Colonic mucosa (tissue), 4 donors: ENCODE data around the gene PTPRT. TPM values are rescaled to one million over a fixed set of nuclear protein-coding genes. Genes with fewer than 3 reads are reported as not detected.

Experiments used
- DNase-seq: peaks from one replicate; pipeline ENCODE4 v3.0.0-alpha.2; 2020
- H3K27ac ChIP-seq: fragments of 200-600 bp; one replicate; pipeline ENCODE4 v1.8.0; 2021
- H3K27me3 ChIP-seq: fragments of 200-600 bp; one replicate; pipeline ENCODE4 v1.8.0; 2021
- H3K36me3 ChIP-seq: fragments of 200-600 bp; one replicate; pipeline ENCODE4 v1.8.0; 2021
- H3K4me1 ChIP-seq: fragments of 200-600 bp; one replicate; pipeline ENCODE4 v1.8.0; 2021; ENCODE audit warnings: mild to moderate bottlenecking
- H3K4me3 ChIP-seq: fragments of 200-600 bp; one replicate; pipeline ENCODE4 v1.8.0; 2021
- H3K9ac ChIP-seq, 2 donors: one replicate each; pipeline ENCODE4 v1.7.0; 2013; ENCODE audit warnings: control low read depth in 2 of 2, low read depth in 2 of 2, low read length in 2 of 2
- H3K9me3 ChIP-seq: fragments of 200-600 bp; one replicate; pipeline ENCODE4 v1.8.0; 2021
- CTCF ChIP-seq: fragments of 200-600 bp; IDR thresholded peaks from one replicate; pipeline ENCODE4 v1.8.0; 2022; ENCODE audit warnings: antibody characterized with exemption, mild to moderate bottlenecking
- intact Hi-C: fragments of 100-400 bp; cut with DNase I; formaldehyde crosslinking; loops from one replicate; pipeline ENCODE4 v1.14.1; 2022
- total RNA-seq, 2 donors: library from RNA; stranded (reverse); fragmentation: NEBNext Ultra II Directional in 1 of 2; extraction: Animal tissue kit (Norgen Biotek cat#: 25700) in 1 of 2; gene quantifications; one replicate each; pipeline ENCODE4 v1.2.1, GENCODE V29; 2021
- donor health status: healthy.
- donor health status: DM: no; HTN: no; CAD: no.
- donor health status: DM: no; HTN: no; CAD: no.

PTPRT gene
- total RNA-seq, 2 donors from 2014 or later = 0.11 to 0.12 TPM

GRCh38 chr20:42441196-42441863, 748.4 kb downstream of the PTPRT start:
- H3K4me1 ChIP-seq = no peaks in the 10 kb centered on the region
- H3K36me3 ChIP-seq = no peaks in the 10 kb centered on the region
- DNase-seq = no peak
- intact Hi-C loops = no loop called here
- TF ChIP-seq CTCF = no peak
- H3K9me3 ChIP-seq = no peaks in the 10 kb centered on the region
- no peaks in the 10 kb centered on the region for H3K27me3 ChIP-seq
- H3K4me3 ChIP-seq = no peak overlapping the region
- no peak overlapping the region for H3K27ac ChIP-seq
- no peak overlapping the region for H3K9ac ChIP-seq

GRCh38 chr20:42435230-42435629, 754.5 kb downstream of the PTPRT start:
- TF ChIP-seq CTCF = no peak
- Histone ChIP-seq H3K4me1 (no peaks in the 10 kb centered on the region), H3K4me3 (no peak overlapping the region), H3K27ac (no peak overlapping the region), H3K9ac (no peak overlapping the region), H3K27me3 (no peaks in the 10 kb centered on the region), H3K36me3 (no peaks in the 10 kb centered on the region), H3K9me3 (no peaks in the 10 kb centered on the region)
- no peak for DNase-seq
- intact Hi-C loops = no loop called here

GRCh38 chr20:42432496-42433334, 757.0 kb downstream of the PTPRT start:
- Histone ChIP-seq H3K9me3 (no peaks in the 10 kb centered on the region), H3K4me3 (no peak overlapping the region), H3K27ac (no peak overlapping the region), H3K36me3 (no peaks in the 10 kb centered on the region), H3K9ac (no peak overlapping the region), H3K4me1 (no peaks in the 10 kb centered on the region), H3K27me3 (no peaks in the 10 kb centered on the region)
- TF ChIP-seq CTCF = no peak
- intact Hi-C loops = no loop called here
- no peak for DNase-seq

DNA sequence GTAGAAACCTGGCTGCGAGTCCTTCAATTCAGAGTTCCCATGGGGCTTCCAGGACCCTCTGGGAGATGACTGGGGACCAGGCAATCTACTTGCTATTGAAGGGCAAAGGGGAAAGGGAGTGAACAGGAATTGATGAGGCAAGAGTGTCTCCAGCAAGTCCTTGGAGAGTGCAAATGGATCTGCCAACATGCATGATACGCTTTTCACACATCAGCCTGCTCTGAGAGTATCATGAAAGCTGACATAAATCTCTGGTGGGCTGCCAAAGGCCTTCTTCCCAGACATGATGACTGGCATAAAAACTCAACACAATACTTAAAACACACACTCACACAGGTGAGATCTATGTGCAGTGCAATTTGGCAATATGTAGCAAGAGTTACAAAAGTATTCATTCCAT, 759.1 kb downstream of the PTPRT start:
- H3K4me3 ChIP-seq = no peak overlapping the region
- intact Hi-C loops = no loop called here
- H3K9me3 ChIP-seq = no peaks in the 10 kb centered on the region
- TF ChIP-seq CTCF = no peak
- H3K27ac ChIP-seq = no peak overlapping the region
- DNase-seq = no peak
- H3K27me3 ChIP-seq = no peaks in the 10 kb centered on the region
- H3K4me1 ChIP-seq = no peaks in the 10 kb centered on the region
- H3K36me3 ChIP-seq = no peaks in the 10 kb centered on the region
- H3K9ac ChIP-seq = no peak overlapping the region

- H3K27me3 ChIP-seq = no peaks in the 10 kb centered on the region
- H3K4me1 ChIP-seq = no peaks in the 10 kb centered on the region
- no peak for DNase-seq
- H3K9me3 ChIP-seq = no peaks in the 10 kb centered on the region
- no peak overlapping the region for H3K27ac ChIP-seq
- TF ChIP-seq CTCF = no peak
- H3K4me3 ChIP-seq = no peak overlapping the region
- H3K36me3 ChIP-seq = no peaks in the 10 kb centered on the region
- intact Hi-C loops = no loop called here
- H3K9ac ChIP-seq = no peak overlapping the region
These were observed 759.8 kb downstream of the PTPRT start for GRCh38 chr20:42429761-42430458.
